Esophagus muscularis mucosa (tissue), 4 donors: Measurements from ENCODE around the gene NCKAP5. TPM values are rescaled to one million over a fixed set of nuclear protein-coding genes. Genes with fewer than 3 reads are reported as not detected.

Experiments used
- DNase-seq: peaks from one replicate; pipeline ENCODE4 v3.0.0-alpha.2; 2017; ENCODE audit errors: extremely low spot score
- H3K27ac ChIP-seq, 4 donors: fragments of 200-600 bp; sonication (generic); replicated peaks in 1 of 4; 1 replicate in 3 of 4; 2 replicates in 1 of 4; pipeline ENCODE4 v1.5.1; 2016 to 2019; ENCODE audit warnings: mild to moderate bottlenecking in 1 of 4
- H3K27me3 ChIP-seq, 4 donors: fragments of 200-600 bp; sonication (generic); one replicate each; pipeline versions ENCODE4 v1.5.1 to v1.6.0; 2016 to 2019
- H3K36me3 ChIP-seq, 4 donors: fragments of 200-600 bp; sonication (generic); one replicate each; pipeline ENCODE4 v1.5.1; 2016 to 2019
- H3K4me1 ChIP-seq, 4 donors: fragments of 200-600 bp; sonication (generic); one replicate each; pipeline ENCODE4 v1.5.1; 2016 to 2019
- H3K4me3 ChIP-seq, 4 donors: fragments of 200-600 bp; sonication (generic); 1 replicate in 2 of 4; 2 replicates in 2 of 4; pipeline ENCODE4 v1.5.1; 2016 to 2019; ENCODE audit warnings: mild to moderate bottlenecking in 4 of 4, moderate library complexity in 1 of 4
- H3K9me3 ChIP-seq, 4 donors: fragments of 200-600 bp; sonication (generic); 1 replicate in 3 of 4; 2 replicates in 1 of 4; pipeline ENCODE4 v1.5.1; 2016 to 2019
- EP300 ChIP-seq: sonication (generic); formaldehyde crosslinking; IDR thresholded peaks from one replicate; pipeline ENCODE4 v1.6.1; 2017; ENCODE audit warnings: antibody characterized with exemption
- POLR2A ChIP-seq: fragments of 450-650 bp; IDR thresholded peaks from one replicate; pipeline ENCODE4 v1.6.1; 2017; ENCODE audit warnings: antibody characterized with exemption, moderate library complexity, mild to moderate bottlenecking, low read depth
- POLR2AphosphoS5 ChIP-seq, 2 donors: sonication (generic); formaldehyde crosslinking; IDR thresholded peaks; one replicate each; pipeline ENCODE4 v1.6.1; 2017; ENCODE audit warnings: antibody characterized with exemption in 2 of 2
- WGBS: methylation state at CpG from one replicate; pipeline ENCODE4 v1.1.5; 2018; 5-methylcytosine and 5-hydroxymethylcytosine counted together
- intact Hi-C: fragments of 100-400 bp; cut with DNase I; formaldehyde crosslinking; loops from one replicate; pipeline ENCODE4 v1.15.1; 2023
- total RNA-seq, 4 donors: library from RNA; depleted of rRNA; stranded (reverse); fragments of >200 nt; gene quantifications; one replicate each; pipeline versions ENCODE4 v1.1.0 to v1.2.1, GENCODE V29; 2016
- TF ChIP-seq, protein P1 (sequence below), 3 experiments: fragments of 200-600 bp in 2 of 3; fragments of 450-650 bp in 1 of 3; sonication (generic) in 2 of 3; IDR thresholded peaks; one replicate each; pipeline ENCODE4 v1.5.1; 2017 to 2019; ENCODE audit warnings: antibody characterized with exemption in 3 of 3, mild to moderate bottlenecking in 2 of 3, moderate library complexity in 1 of 3

The NCKAP5 gene
- total RNA-seq, 4 donors from 2014 or later: 0.33 to 1.8 (median 1.0) TPM

DNA sequence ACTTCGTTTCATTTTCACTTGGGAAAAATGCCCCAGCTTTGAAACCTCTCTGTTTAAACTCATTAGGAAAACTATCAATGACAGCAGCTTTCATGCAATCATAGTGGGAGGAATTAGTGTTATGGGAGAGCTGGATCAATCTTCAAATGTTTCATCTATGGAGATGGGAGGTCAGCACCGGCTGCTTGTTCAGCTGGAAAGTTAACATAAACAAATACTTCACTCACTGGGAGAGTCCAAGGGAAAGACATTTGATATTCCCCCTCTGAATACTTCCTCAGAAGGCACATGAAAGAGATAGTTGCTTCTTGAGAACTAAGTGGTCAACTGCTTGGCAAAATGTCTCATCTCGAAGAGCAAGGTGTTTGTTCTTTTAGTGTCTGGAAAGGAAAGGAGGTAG lies 905.5 kb downstream of the NCKAP5 start:
- Histone ChIP-seq H3K9me3 (no peaks in the 10 kb centered on the region), H3K36me3 (no peaks in the 10 kb centered on the region), H3K27ac (no peak overlapping the region), H3K27me3 (peaks cover 0 to 25% (median 0%) of the 10 kb centered on the region in 4 donors), H3K4me3 (no peak overlapping the region), H3K4me1 (no peaks in the 10 kb centered on the region)
- DNase-seq: no peak
- intact Hi-C loops: no loop called here
- WGBS: 31% methylated on average over 3 of the region's 3 CpGs
- TF ChIP-seq POLR2AphosphoS5 (IDR thresholded peaks at IDR 0.05) (no peak), EP300 (no peak), POLR2A (no peak)
- TF ChIP-seq, protein P1, sequence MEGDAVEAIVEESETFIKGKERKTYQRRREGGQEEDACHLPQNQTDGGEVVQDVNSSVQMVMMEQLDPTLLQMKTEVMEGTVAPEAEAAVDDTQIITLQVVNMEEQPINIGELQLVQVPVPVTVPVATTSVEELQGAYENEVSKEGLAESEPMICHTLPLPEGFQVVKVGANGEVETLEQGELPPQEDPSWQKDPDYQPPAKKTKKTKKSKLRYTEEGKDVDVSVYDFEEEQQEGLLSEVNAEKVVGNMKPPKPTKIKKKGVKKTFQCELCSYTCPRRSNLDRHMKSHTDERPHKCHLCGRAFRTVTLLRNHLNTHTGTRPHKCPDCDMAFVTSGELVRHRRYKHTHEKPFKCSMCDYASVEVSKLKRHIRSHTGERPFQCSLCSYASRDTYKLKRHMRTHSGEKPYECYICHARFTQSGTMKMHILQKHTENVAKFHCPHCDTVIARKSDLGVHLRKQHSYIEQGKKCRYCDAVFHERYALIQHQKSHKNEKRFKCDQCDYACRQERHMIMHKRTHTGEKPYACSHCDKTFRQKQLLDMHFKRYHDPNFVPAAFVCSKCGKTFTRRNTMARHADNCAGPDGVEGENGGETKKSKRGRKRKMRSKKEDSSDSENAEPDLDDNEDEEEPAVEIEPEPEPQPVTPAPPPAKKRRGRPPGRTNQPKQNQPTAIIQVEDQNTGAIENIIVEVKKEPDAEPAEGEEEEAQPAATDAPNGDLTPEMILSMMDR (IDR thresholded peaks at IDR 0.05): no peak

GRCh38 chr2:132659331-132659730 lies 908.9 kb downstream of the NCKAP5 start:
- H3K36me3 ChIP-seq: no peaks in the 10 kb centered on the region
- no peak overlapping the region for H3K4me3 ChIP-seq
- no peaks in the 10 kb centered on the region for H3K4me1 ChIP-seq
- DNase-seq: no peak
- WGBS: 75% methylated on average over 3 of the region's 3 CpGs
- no peak overlapping the region for H3K27ac ChIP-seq
- no peaks in the 10 kb centered on the region for H3K9me3 ChIP-seq
- H3K27me3 ChIP-seq: peaks cover 0 to 11% (median 0%) of the 10 kb centered on the region in 4 donors
- intact Hi-C loops: no loop called here
- TF ChIP-seq EP300 (no peak), POLR2A (no peak), POLR2AphosphoS5 (IDR thresholded peaks at IDR 0.05) (no peak)
- TF ChIP-seq, protein P1 (IDR thresholded peaks at IDR 0.05): no peak

DNA sequence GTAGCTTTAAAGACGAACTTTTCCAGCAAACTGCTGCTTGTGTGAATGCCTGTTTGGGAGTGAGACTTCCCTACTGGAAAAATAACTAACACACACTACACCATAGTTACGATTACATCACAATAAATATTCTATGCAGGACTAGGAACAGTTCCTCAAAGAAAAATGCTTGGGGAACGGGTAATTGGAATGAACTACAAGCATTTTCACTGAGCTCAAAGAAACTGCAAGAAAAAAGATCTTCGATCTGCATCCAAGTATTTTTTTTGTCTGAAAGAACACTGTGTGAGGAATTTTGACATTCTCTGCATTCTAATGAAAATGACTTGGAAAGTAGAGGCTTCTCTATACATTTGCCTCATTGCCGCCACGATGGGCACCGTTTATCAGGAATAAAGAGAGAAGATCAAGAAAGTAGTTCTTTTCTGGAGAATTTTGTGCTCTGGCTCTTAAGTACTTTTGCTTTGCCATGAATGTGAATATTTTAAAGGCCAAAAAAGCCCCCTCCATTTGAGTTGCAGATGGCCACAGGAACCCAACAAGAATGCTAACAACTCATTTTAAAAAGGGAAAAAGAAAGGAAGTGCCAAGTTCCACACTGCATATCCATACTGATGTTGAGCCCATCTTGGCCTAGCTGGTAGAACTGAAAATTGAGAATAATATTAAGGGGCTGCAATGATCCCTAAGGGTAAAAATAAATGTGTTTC lies 911.8 kb downstream of the NCKAP5 start:
- no peaks in the 10 kb centered on the region for H3K4me1 ChIP-seq
- 55% methylated on average over 7 of the region's 7 CpGs for whole genome bisulfite sequencing
- H3K27me3 ChIP-seq: peaks cover 0 to 10% (median 0%) of the 10 kb centered on the region in 4 donors
- no peak overlapping the region for H3K4me3 ChIP-seq
- H3K36me3 ChIP-seq: no peaks in the 10 kb centered on the region
- no peak for DNase-seq
- H3K27ac ChIP-seq: no peak overlapping the region
- TF ChIP-seq POLR2A: no peak
- no peak for TF ChIP-seq POLR2AphosphoS5 (IDR thresholded peaks at IDR 0.05)
- no peak for TF ChIP-seq EP300
- no peaks in the 10 kb centered on the region for H3K9me3 ChIP-seq
- intact Hi-C loops: no loop called here

DNA sequence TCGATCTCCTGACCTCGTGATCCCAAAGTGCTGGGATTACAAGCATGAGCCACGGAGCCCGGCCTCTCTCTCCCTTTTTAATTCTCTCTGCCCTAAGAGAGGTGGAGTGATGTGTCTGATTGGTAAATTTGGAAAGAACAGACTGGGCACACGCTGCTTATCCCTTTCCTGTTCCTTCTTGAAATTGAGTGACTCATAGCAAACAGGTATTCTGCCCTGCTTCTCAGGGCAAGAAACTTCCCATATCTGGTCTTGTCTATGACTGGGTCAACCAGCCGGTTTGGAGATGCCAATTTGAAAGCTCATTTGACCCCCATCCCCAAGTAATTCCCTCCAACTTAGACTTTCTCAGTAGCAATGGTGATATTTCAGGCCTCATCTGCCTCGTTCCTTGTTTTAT lies 913.3 kb downstream of the NCKAP5 start:
- no peak for TF ChIP-seq EP300
- DNase-seq: no peak
- no peaks in the 10 kb centered on the region for H3K36me3 ChIP-seq
- whole genome bisulfite sequencing: 93% methylated on average over 7 of the region's 7 CpGs
- no peaks in the 10 kb centered on the region for H3K9me3 ChIP-seq
- intact Hi-C loops: no loop called here
- no peak overlapping the region for H3K4me3 ChIP-seq
- no peaks in the 10 kb centered on the region for H3K27me3 ChIP-seq
- H3K4me1 ChIP-seq: no peaks in the 10 kb centered on the region
- no peak overlapping the region for H3K27ac ChIP-seq

- TF ChIP-seq EP300 (no peak), POLR2AphosphoS5 (IDR thresholded peaks at IDR 0.05) (no peak), POLR2A (no peak)
- TF ChIP-seq, protein P1 (IDR thresholded peaks at IDR 0.05): no peak
- no peaks in the 10 kb centered on the region for H3K36me3 ChIP-seq
- no peaks in the 10 kb centered on the region for H3K4me1 ChIP-seq
- no peak overlapping the region for H3K4me3 ChIP-seq
- no peak for DNase-seq
- H3K9me3 ChIP-seq: no peaks in the 10 kb centered on the region
- H3K27ac ChIP-seq: no peak overlapping the region
- WGBS: 80% methylated on average over 4 of the region's 4 CpGs
- intact Hi-C loops: no loop called here
- no peaks in the 10 kb centered on the region for H3K27me3 ChIP-seq
These were observed 913.9 kb downstream of the NCKAP5 start for GRCh38 chr2:132654335-132654734.

DNA sequence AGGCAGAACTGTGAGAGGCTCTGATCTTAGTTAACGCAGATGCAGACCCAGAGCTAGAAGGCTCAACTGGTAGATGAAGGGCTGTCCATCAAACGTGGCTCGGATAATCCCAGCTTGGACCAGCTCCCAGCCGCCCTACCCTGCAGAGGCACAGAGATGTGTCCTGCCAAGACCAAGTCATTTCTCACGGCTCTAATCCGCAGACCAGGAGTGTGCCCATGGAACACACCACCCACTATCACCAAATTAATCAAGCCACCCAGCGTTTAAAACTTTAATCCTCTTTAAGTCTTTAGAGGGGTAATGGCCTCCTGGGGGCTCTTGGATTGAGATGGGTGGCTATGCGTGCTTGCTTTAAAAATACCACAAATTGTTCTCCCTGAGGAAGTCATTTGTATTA lies 915.8 kb downstream of the NCKAP5 start:
- no peaks in the 10 kb centered on the region for H3K4me1 ChIP-seq
- no peaks in the 10 kb centered on the region for H3K9me3 ChIP-seq
- intact Hi-C loops: no loop called here
- no peak for DNase-seq
- H3K27me3 ChIP-seq: no peaks in the 10 kb centered on the region
- TF ChIP-seq, protein P1 (IDR thresholded peaks at IDR 0.05): no peak
- TF ChIP-seq POLR2AphosphoS5 (IDR thresholded peaks at IDR 0.05) (no peak), POLR2A (no peak), EP300 (no peak)
- H3K27ac ChIP-seq: no peak overlapping the region
- no peak overlapping the region for H3K4me3 ChIP-seq
- no peaks in the 10 kb centered on the region for H3K36me3 ChIP-seq
- 77% methylated on average over 8 of the region's 8 CpGs for WGBS
